Measurements from ENCODE around the gene CNTN1. TPM values are rescaled to one million over a fixed set of nuclear protein-coding genes. Genes with fewer than 3 reads are reported as not detected.

Gene CNTN1
- total and polyA plus RNA-seq, 5 donors from 2014 or later: not detected

GRCh38 chr12:40711121-40711520 lies 18.9 kb downstream of the CNTN1 start:
- Mint-ChIP-seq H3K9me3 (peaks cover 0 to 4% (median 0%) of the 10 kb centered on the region in 7 donors), H3K4me3 (no peak overlapping the region), H3K27ac (no peak overlapping the region), H3K4me1 (no peaks in the 10 kb centered on the region), H3K36me3 (no peaks in the 10 kb centered on the region), H3K27me3 (no peaks in the 10 kb centered on the region)
- Histone ChIP-seq H3K9me3 (ENCODE audit: control insufficient read depth in 2 of 2, low read length in 2 of 2) (no peaks in the 10 kb centered on the region), H3K4me1 (ENCODE audit: control insufficient read depth, insufficient read depth, low read length, poor library complexity, severe bottlenecking) (no peaks in the 10 kb centered on the region), H3K36me3 (ENCODE audit: control insufficient read depth, insufficient read depth, low read length) (no peaks in the 10 kb centered on the region), H3K4me3 (ENCODE audit: low read depth, low read length) (no peak overlapping the region), H3K27me3 (ENCODE audit: control insufficient read depth, insufficient read depth, low read length) (no peaks in the 10 kb centered on the region), H3K27ac (ENCODE audit: insufficient read depth, low read length, poor library complexity, severe bottlenecking) (no peak overlapping the region)
- DNase-seq (no peak), ATAC-seq (ENCODE audit: low read depth in 2 of 2) (no peak)

DNA sequence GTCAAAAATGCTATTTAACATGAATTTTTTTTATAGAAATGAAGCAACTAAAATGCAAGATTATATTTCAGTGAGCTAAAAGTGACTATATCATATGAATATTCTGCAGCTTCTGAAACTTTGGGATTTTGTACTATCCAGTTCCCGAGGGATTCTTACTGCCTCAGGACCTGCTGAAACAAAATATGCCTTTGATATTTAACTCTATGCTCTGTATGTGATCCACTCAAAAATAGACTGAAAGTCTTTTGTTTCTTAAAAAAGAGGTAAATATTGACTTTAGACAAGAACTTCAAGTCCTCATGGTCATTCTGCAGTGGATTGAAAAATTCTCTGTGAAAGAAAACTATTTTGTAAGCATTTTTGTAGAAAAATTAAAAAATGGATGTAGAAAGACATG lies 22.4 kb downstream of the CNTN1 start:
- H3K27ac Mint-ChIP-seq: no peak overlapping the region
- Histone ChIP-seq H3K4me3 (ENCODE audit: low read depth, low read length) (no peak overlapping the region), H3K9me3 (ENCODE audit: control insufficient read depth in 2 of 2, low read length in 2 of 2) (no peaks in the 10 kb centered on the region), H3K27me3 (ENCODE audit: control insufficient read depth, insufficient read depth, low read length) (no peaks in the 10 kb centered on the region), H3K27ac (ENCODE audit: insufficient read depth, low read length, poor library complexity, severe bottlenecking) (no peak overlapping the region), H3K4me1 (ENCODE audit: control insufficient read depth, insufficient read depth, low read length, poor library complexity, severe bottlenecking) (no peaks in the 10 kb centered on the region), H3K36me3 (ENCODE audit: control insufficient read depth, insufficient read depth, low read length) (no peaks in the 10 kb centered on the region)
- no peaks in the 10 kb centered on the region for H3K27me3 Mint-ChIP-seq
- H3K9me3 Mint-ChIP-seq: peaks cover 0 to 4% (median 0%) of the 10 kb centered on the region in 7 donors
- ATAC-seq (ENCODE audit: low read depth in 2 of 2) (no peak), DNase-seq (no peak)
- no peak overlapping the region for H3K4me3 Mint-ChIP-seq
- H3K4me1 Mint-ChIP-seq: no peaks in the 10 kb centered on the region
- H3K36me3 Mint-ChIP-seq: no peaks in the 10 kb centered on the region

GRCh38 chr12:40716037-40716436 lies 23.8 kb downstream of the CNTN1 start:
- no peak overlapping the region for H3K27ac Mint-ChIP-seq
- H3K27me3 Mint-ChIP-seq: no peaks in the 10 kb centered on the region
- no peak for ATAC-seq (ENCODE audit: low read depth in 2 of 2)
- H3K36me3 Mint-ChIP-seq: no peaks in the 10 kb centered on the region
- Histone ChIP-seq H3K27me3 (ENCODE audit: control insufficient read depth, insufficient read depth, low read length) (no peaks in the 10 kb centered on the region), H3K36me3 (ENCODE audit: control insufficient read depth, insufficient read depth, low read length) (no peaks in the 10 kb centered on the region), H3K4me1 (ENCODE audit: control insufficient read depth, insufficient read depth, low read length, poor library complexity, severe bottlenecking) (no peaks in the 10 kb centered on the region), H3K9me3 (ENCODE audit: control insufficient read depth in 2 of 2, low read length in 2 of 2) (no peaks in the 10 kb centered on the region), H3K4me3 (ENCODE audit: low read depth, low read length) (no peak overlapping the region), H3K27ac (ENCODE audit: insufficient read depth, low read length, poor library complexity, severe bottlenecking) (no peak overlapping the region)
- no peak for DNase-seq
- no peaks in the 10 kb centered on the region for H3K4me1 Mint-ChIP-seq
- peaks cover 0 to 3% (median 0%) of the 10 kb centered on the region in 7 donors for H3K9me3 Mint-ChIP-seq
- H3K4me3 Mint-ChIP-seq: no peak overlapping the region

DNA sequence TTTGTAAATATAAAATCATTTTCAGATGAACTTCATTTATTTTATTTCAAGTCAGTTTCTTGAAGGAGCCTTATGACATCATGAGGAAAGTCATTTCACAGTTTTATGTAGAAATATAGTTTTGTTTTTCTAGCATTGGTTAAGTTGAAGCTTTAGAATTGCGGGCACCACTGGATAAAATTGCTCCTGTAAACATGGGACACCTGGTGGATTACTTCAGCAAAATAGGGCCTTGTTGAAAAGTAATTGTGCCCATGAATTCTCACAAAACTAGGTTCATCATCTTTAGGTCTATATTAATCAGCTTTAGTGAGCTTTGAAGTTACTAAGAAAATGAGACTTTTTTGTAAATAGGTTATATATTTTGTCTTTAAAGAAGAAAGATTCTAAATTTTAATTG lies 25.3 kb downstream of the CNTN1 start:
- ATAC-seq (ENCODE audit: low read depth in 2 of 2): no peak
- Histone ChIP-seq H3K27me3 (ENCODE audit: control insufficient read depth, insufficient read depth, low read length) (no peaks in the 10 kb centered on the region), H3K36me3 (ENCODE audit: control insufficient read depth, insufficient read depth, low read length) (no peaks in the 10 kb centered on the region), H3K27ac (ENCODE audit: insufficient read depth, low read length, poor library complexity, severe bottlenecking) (no peak overlapping the region), H3K9me3 (ENCODE audit: control insufficient read depth in 2 of 2, low read length in 2 of 2) (no peaks in the 10 kb centered on the region), H3K4me1 (ENCODE audit: control insufficient read depth, insufficient read depth, low read length, poor library complexity, severe bottlenecking) (no peaks in the 10 kb centered on the region), H3K4me3 (ENCODE audit: low read depth, low read length) (no peak overlapping the region)
- DNase-seq: no peak
- H3K27ac Mint-ChIP-seq: no peak overlapping the region
- no peak overlapping the region for H3K4me3 Mint-ChIP-seq
- H3K27me3 Mint-ChIP-seq: no peaks in the 10 kb centered on the region
- no peaks in the 10 kb centered on the region for H3K36me3 Mint-ChIP-seq
- peaks cover 0 to 4% (median 0%) of the 10 kb centered on the region in 7 donors for H3K9me3 Mint-ChIP-seq
- no peaks in the 10 kb centered on the region for H3K4me1 Mint-ChIP-seq

DNA sequence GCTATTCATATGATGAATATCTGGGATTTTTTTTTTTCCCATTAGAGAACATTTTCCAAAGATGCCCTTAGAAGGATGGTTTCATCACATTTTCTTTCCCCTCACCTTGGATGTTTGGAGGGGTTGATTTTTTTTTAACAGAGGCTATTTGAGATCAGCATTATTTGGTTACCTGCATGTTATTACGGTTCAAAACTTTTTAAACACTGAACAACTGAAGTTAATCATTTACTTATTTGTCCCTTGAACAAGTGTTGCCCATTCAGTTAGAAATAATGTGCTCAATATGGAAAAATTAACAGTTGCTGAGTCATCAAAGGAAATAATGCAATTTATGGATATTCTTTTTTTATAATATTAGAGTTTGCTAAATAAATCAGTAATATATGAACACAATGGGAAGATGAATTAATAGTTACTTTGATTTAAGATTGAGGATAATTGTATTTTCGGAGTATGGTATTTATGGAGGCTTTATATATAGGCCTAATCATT lies 26.7 kb downstream of the CNTN1 start:
- no peak overlapping the region for H3K27ac Mint-ChIP-seq
- peaks cover 0 to 4% (median 0%) of the 10 kb centered on the region in 7 donors for H3K9me3 Mint-ChIP-seq
- Histone ChIP-seq H3K36me3 (ENCODE audit: control insufficient read depth, insufficient read depth, low read length) (no peaks in the 10 kb centered on the region), H3K4me1 (ENCODE audit: control insufficient read depth, insufficient read depth, low read length, poor library complexity, severe bottlenecking) (no peaks in the 10 kb centered on the region), H3K4me3 (ENCODE audit: low read depth, low read length) (no peak overlapping the region), H3K27me3 (ENCODE audit: control insufficient read depth, insufficient read depth, low read length) (no peaks in the 10 kb centered on the region), H3K9me3 (ENCODE audit: control insufficient read depth in 2 of 2, low read length in 2 of 2) (no peaks in the 10 kb centered on the region), H3K27ac (ENCODE audit: insufficient read depth, low read length, poor library complexity, severe bottlenecking) (no peak overlapping the region)
- no peaks in the 10 kb centered on the region for H3K36me3 Mint-ChIP-seq
- no peaks in the 10 kb centered on the region for H3K27me3 Mint-ChIP-seq
- ATAC-seq (ENCODE audit: low read depth in 2 of 2): no peak
- H3K4me1 Mint-ChIP-seq: no peaks in the 10 kb centered on the region
- DNase-seq: no peak
- H3K4me3 Mint-ChIP-seq: no peak overlapping the region

GRCh38 chr12:40723001-40723400 lies 30.8 kb downstream of the CNTN1 start:
- H3K9me3 ChIP-seq (ENCODE audit: control insufficient read depth in 2 of 2, low read length in 2 of 2): no peaks in the 10 kb centered on the region
- no peak for ATAC-seq (ENCODE audit: low read depth in 2 of 2)
- no peak overlapping the region for H3K27ac Mint-ChIP-seq

GRCh38 chr12:40726366-40726765 lies 34.1 kb downstream of the CNTN1 start:
- ATAC-seq (ENCODE audit: low read depth in 2 of 2) (no peak), DNase-seq (no peak)
- Mint-ChIP-seq H3K27ac (no peak overlapping the region), H3K4me1 (no peaks in the 10 kb centered on the region), H3K36me3 (no peaks in the 10 kb centered on the region), H3K9me3 (peaks cover 0 to 8% (median 2%) of the 10 kb centered on the region in 7 donors), H3K27me3 (no peaks in the 10 kb centered on the region), H3K4me3 (no peak overlapping the region)
- H3K27me3 ChIP-seq (ENCODE audit: control insufficient read depth, insufficient read depth, low read length): no peaks in the 10 kb centered on the region
- no peak overlapping the region for H3K27ac ChIP-seq (ENCODE audit: insufficient read depth, low read length, poor library complexity, severe bottlenecking)
- H3K36me3 ChIP-seq (ENCODE audit: control insufficient read depth, insufficient read depth, low read length): no peaks in the 10 kb centered on the region
- H3K9me3 ChIP-seq (ENCODE audit: control insufficient read depth in 2 of 2, low read length in 2 of 2): no peaks in the 10 kb centered on the region
- H3K4me3 ChIP-seq (ENCODE audit: low read depth, low read length): no peak overlapping the region
- no peaks in the 10 kb centered on the region for H3K4me1 ChIP-seq (ENCODE audit: control insufficient read depth, insufficient read depth, low read length, poor library complexity, severe bottlenecking)

More at GRCh38 chr12:40723001-40723400, 30.8 kb downstream of the CNTN1 start:
- Histone ChIP-seq H3K27me3 (ENCODE audit: control insufficient read depth, insufficient read depth, low read length) (no peaks in the 10 kb centered on the region), H3K36me3 (ENCODE audit: control insufficient read depth, insufficient read depth, low read length) (no peaks in the 10 kb centered on the region), H3K4me1 (ENCODE audit: control insufficient read depth, insufficient read depth, low read length, poor library complexity, severe bottlenecking) (no peaks in the 10 kb centered on the region), H3K27ac (ENCODE audit: insufficient read depth, low read length, poor library complexity, severe bottlenecking) (no peak overlapping the region), H3K4me3 (ENCODE audit: low read depth, low read length) (no peak overlapping the region)
- no peaks in the 10 kb centered on the region for H3K4me1 Mint-ChIP-seq
- H3K27me3 Mint-ChIP-seq: no peaks in the 10 kb centered on the region
- H3K36me3 Mint-ChIP-seq: no peaks in the 10 kb centered on the region
- H3K9me3 Mint-ChIP-seq: peaks cover 0 to 8% (median 3%) of the 10 kb centered on the region in 7 donors
- DNase-seq: no peak
- no peak overlapping the region for H3K4me3 Mint-ChIP-seq

DNA sequence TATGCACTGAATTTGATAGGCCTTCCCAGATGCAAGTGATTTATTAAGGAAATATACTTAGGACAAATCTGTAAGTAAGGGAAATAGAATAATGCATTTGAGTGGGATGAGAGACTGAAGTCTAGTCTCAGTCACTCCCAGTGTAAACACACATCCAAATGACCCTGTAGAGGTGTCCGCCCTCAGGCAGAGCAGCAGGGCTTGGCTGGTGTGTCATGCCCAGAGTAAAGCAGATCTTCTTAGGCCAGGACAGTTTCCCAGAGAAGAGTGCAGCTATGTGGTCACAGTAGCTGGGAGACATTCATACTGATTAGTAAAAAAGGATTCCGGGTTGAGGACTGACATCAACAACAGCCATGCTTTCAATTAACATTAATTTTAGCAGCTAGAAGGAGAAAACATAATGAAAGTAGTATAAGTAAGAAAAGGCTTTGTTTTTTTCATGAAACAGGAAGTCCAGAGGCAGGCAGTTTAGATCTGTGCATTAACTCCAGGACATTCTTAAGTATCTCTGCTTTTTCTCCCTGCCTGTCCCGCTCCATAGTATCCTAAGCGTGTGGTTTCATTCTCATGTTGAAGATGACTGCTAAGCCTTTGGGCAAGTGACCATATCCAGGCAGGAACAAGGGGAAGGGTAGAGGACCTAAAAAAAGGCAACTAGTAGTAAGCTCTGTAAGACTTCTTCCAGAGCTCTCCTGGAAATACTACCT lies 35.7 kb downstream of the CNTN1 start:
- DNase-seq (no peak), ATAC-seq (ENCODE audit: low read depth in 2 of 2) (no peak)
- H3K27ac ChIP-seq (ENCODE audit: insufficient read depth, low read length, poor library complexity, severe bottlenecking): no peak overlapping the region
- no peaks in the 10 kb centered on the region for H3K4me1 ChIP-seq (ENCODE audit: control insufficient read depth, insufficient read depth, low read length, poor library complexity, severe bottlenecking)
- H3K9me3 ChIP-seq (ENCODE audit: control insufficient read depth in 2 of 2, low read length in 2 of 2): no peaks in the 10 kb centered on the region
- no peak overlapping the region for H3K4me3 ChIP-seq (ENCODE audit: low read depth, low read length)
- no peaks in the 10 kb centered on the region for H3K27me3 ChIP-seq (ENCODE audit: control insufficient read depth, insufficient read depth, low read length)
- H3K36me3 ChIP-seq (ENCODE audit: control insufficient read depth, insufficient read depth, low read length): no peaks in the 10 kb centered on the region
- Mint-ChIP-seq H3K4me3 (no peak overlapping the region), H3K4me1 (no peaks in the 10 kb centered on the region), H3K36me3 (no peaks in the 10 kb centered on the region), H3K9me3 (peaks cover 0 to 3% (median 2%) of the 10 kb centered on the region in 7 donors), H3K27ac (no peak overlapping the region), H3K27me3 (no peaks in the 10 kb centered on the region)
